ENCODE data around the gene POLR2H. TPM values are rescaled to one million over a fixed set of nuclear protein-coding genes. Genes with fewer than 3 reads are reported as not detected.

Gene POLR2H
- total RNA-seq, 1 donor from 2014 or later, result 60.5 TPM

GRCh38 chr3:184354121-184354728, 7.3 kb upstream of the POLR2H start:
- no peak for TF ChIP-seq CTCF (IDR thresholded peaks at IDR 0.05)
- Mint-ChIP-seq H3K4me1 (no peaks in the 10 kb centered on the region), H3K27ac (no peak overlapping the region), H3K9me3 (no peaks in the 10 kb centered on the region), H3K27me3 (no peaks in the 10 kb centered on the region), H3K36me3 (ENCODE audit: low read depth) (no peaks in the 10 kb centered on the region), H3K4me3 (no peak overlapping the region)
- ChIA-PET CTCF (interaction anchor here (0.9 to 2.0 kb wide), 6 partner anchors 10 to 160 kb away, joined by 3 to 24 read pairs (median 5); no protein-coding TSS in a partner anchor), POLR2A (interaction anchor here (1.0 kb wide), 2 partner anchors 16 to 39 kb away, joined by 3 read pairs; no protein-coding TSS in a partner anchor)
- ATAC-seq (ENCODE audit: low read depth) (peak; percentile 87), DNase-seq (peak; percentile 57)
- intact Hi-C loops (cut with micrococcal nuclease), result loop anchor here (1.0 kb wide), 3 partner anchors 9 to 190 kb away; no protein-coding TSS in a partner anchor

DNA sequence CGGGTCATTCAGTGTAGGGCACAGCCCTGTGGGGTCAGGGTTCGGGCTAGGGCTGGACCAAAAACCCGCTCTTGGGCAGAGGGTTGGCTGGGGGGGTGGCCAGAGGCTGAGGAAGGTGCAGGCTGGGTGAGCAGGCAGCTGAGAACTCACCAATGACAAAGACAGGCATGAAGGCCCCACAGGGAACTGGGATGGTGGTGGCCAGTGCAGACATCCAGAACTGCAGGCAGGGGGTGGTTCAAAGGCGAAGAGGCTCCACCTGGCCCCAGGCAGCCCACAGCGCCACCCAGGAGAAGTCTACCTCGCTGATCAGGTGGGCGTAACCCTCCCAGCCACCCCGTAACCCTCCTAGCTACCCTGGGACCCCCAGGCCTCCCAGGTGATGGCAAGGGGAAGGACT, 6.8 kb upstream of the POLR2H start:
- intact Hi-C loops (cut with micrococcal nuclease), result loop anchor here (1.0 kb wide), 3 partner anchors 9 to 190 kb away; no protein-coding TSS in a partner anchor
- TF ChIP-seq CTCF (IDR thresholded peaks at IDR 0.05), result no peak
- ATAC-seq (ENCODE audit: low read depth) (no peak), DNase-seq (no peak)
- no peaks in the 10 kb centered on the region for H3K36me3 Mint-ChIP-seq (ENCODE audit: low read depth)
- H3K27me3 Mint-ChIP-seq, result no peaks in the 10 kb centered on the region
- ChIA-PET CTCF (interaction anchor here (0.9 to 1.9 kb wide), 2 partner anchors 157 to 160 kb away, joined by 5 to 24 read pairs; no protein-coding TSS in a partner anchor), POLR2A (no interaction called here)
- no peak overlapping the region for H3K27ac Mint-ChIP-seq
- H3K9me3 Mint-ChIP-seq, result no peaks in the 10 kb centered on the region
- no peaks in the 10 kb centered on the region for H3K4me1 Mint-ChIP-seq
- H3K4me3 Mint-ChIP-seq, result no peak overlapping the region

- ATAC-seq (ENCODE audit: low read depth) (no peak), DNase-seq (no peak)
- H3K36me3 Mint-ChIP-seq (ENCODE audit: low read depth), result no peaks in the 10 kb centered on the region
- no peak for TF ChIP-seq CTCF (IDR thresholded peaks at IDR 0.05)
- H3K27ac Mint-ChIP-seq, result no peak overlapping the region
- ChIA-PET CTCF (interaction anchor here (0.6 to 0.9 kb wide), 2 partner anchors 156 to 187 kb away, joined by 5 to 6 read pairs; no protein-coding TSS in a partner anchor), POLR2A (no interaction called here)
- no peaks in the 10 kb centered on the region for H3K27me3 Mint-ChIP-seq
- H3K4me3 Mint-ChIP-seq, result no peak overlapping the region
- intact Hi-C loops (cut with micrococcal nuclease), result no loop called here
- peaks cover 2% of the 10 kb centered on the region for H3K4me1 Mint-ChIP-seq
- no peaks in the 10 kb centered on the region for H3K9me3 Mint-ChIP-seq
Measured at GRCh38 chr3:184355261-184356040, 6.1 kb upstream of the POLR2H start.

DNA sequence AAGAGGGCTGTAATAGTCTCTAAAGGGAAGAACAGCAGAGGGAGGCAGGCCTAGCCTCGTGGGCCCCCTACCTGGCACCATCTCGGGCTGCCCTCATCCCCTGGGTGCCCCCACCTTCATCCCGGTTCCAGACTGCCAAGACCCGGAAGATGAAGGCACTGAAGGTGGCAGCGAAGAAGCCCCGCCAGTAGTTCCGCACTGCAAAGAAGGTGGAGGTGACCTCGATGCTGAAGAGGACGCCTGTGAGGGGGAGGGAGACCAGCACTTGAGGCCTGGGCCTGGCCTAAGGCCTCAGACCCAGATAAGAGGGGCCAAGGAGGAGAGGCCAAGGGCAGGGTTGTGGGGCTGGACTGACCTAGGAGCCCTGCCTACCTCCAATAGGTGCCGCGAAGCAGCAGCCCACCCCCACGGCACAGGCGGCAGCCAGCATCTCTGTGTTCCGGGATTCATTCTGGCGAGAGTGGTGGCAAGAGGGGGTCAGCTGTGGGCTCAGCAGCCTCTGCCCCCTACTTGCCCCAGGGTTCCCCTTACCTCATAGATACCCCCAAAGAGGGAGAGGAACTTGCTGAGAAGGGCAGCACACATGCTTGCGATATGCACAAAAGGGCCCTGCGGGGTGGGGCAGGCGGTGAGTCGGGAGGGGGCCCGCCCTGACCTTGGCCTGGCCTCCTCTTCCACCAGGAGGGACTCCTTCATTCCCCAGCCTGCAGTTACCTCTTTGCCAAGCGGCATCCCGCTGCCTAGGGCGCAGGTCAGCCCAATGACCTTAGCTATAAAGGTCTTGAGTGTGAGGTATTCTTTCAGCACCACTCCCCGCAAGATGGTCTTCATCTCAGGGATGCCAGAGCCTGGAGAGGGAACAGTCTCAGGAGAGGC, 4.0 kb upstream of the POLR2H start:
- H3K27ac Mint-ChIP-seq, result no peak overlapping the region
- no peaks in the 10 kb centered on the region for H3K27me3 Mint-ChIP-seq
- no peak for DNase-seq
- no peak overlapping the region for H3K4me3 Mint-ChIP-seq
- intact Hi-C loops (cut with micrococcal nuclease), result no loop called here
- peaks cover 4% of the 10 kb centered on the region for H3K36me3 Mint-ChIP-seq (ENCODE audit: low read depth)
- CTCF ChIA-PET, result interaction anchor here (0.6 kb wide), 1 partner anchor 222 kb away, joined by 5 read pairs; no protein-coding TSS in a partner anchor
- POLR2A ChIA-PET, result no interaction called here
- peaks cover 8% of the 10 kb centered on the region for H3K4me1 Mint-ChIP-seq
- no peaks in the 10 kb centered on the region for H3K9me3 Mint-ChIP-seq
- ATAC-seq (ENCODE audit: low read depth), result no peak
- TF ChIP-seq CTCF (IDR thresholded peaks at IDR 0.05), result no peak
